Right lobe of liver (tissue), 4 donors: ENCODE data around the gene PRRT1.

Experiments used
- CTCF ChIP-seq, 4 donors: fragments of 200-600 bp in 3 of 4; fragments of 450-650 bp in 1 of 4; IDR thresholded peaks; one replicate each; pipeline versions ENCODE4 v1.5.1 to v1.8.0; 2016 to 2022; ENCODE audit warnings: antibody characterized with exemption in 4 of 4, mild to moderate bottlenecking in 2 of 4
- POLR2A ChIP-seq: fragments of 450-650 bp; IDR thresholded peaks from one replicate; pipeline ENCODE4 v1.6.1; 2017; ENCODE audit warnings: antibody characterized with exemption, mild to moderate bottlenecking
- donor health status: DM: no; HTN: no; CAD: no.
- donor health status: DM: no; HTN: no; CAD: no.
- donor health status: DM: no; HTN: yes; CAD: no.

DNA sequence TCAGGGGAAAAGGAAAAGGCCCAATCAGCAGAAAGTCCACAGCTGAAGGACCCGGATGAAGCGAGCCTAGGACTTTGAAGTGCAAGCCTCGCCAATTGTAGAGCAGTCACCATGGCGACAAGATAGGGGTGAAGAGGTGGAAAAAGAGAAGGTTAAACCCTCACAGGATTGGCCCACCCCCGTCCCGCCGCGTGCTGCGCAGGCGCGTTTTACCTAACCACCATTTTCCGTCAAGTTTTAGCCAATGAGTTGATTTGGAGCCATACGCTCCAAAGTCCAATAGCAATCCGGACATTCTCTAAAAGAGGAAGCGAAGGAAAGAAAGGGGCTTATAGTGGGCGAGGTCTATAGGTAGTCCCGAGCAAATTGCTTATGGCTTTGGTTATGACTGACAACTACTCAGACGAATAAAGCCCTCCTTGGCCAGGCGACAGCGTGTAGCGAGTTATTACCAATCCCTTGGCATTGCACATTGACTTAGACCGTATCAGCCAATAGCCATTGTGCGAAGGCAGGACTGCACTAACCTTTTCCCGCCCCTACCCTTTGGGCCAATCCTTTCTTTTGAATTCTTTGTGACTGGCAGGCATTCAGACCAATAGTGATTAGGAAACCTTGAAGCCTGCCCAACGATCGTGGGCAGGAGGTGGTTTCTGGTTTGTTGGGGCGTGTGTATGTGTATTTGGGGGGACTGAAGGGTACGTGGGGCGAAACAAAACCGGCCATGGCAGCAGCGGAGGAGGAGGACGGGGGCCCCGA, 26.2 kb upstream of the PRRT1 start, which contains the start of gene RNF5:
- TF ChIP-seq CTCF (IDR thresholded peaks at IDR 0.05) (no peak), POLR2A (peak; percentile 31)
